CD14-positive monocyte (primary cell): ENCODE results near the gene OTX1. TPM values are rescaled to one million over a fixed set of nuclear protein-coding genes. Genes with fewer than 3 reads are reported as not detected.

ENCODE experiments used
- DNase-seq, 3 donors: peaks; one replicate each; pipeline ENCODE4 v3.0.0-alpha.2; 2011 to 2022
- H2AFZ ChIP-seq: 2 replicates; pipeline ENCODE4 v1.6.0; 2012; ENCODE audit warnings: mild to moderate bottlenecking, low read depth, low read length, inconsistent platforms; ENCODE audit not compliant: insufficient read depth, poor library complexity, severe bottlenecking
- H3K27ac ChIP-seq, 2 donors: 1 replicate in 1 of 2; 2 replicates in 1 of 2; pipeline ENCODE4 v1.5.1; 2012 to 2013; ENCODE audit warnings: low read length in 2 of 2, control low read depth in 1 of 2, inconsistent platforms in 1 of 2, low read depth in 1 of 2, mild to moderate bottlenecking in 1 of 2
- H3K27me3 ChIP-seq, 2 donors: one replicate each; pipeline versions ENCODE4 v1.6.0 to v1.6.1; 2011 to 2013; ENCODE audit warnings: low read length in 2 of 2; ENCODE audit not compliant: control insufficient read depth in 2 of 2, insufficient read depth in 2 of 2
- H3K36me3 ChIP-seq, 2 donors: replicated peaks in 1 of 2; 1 replicate in 1 of 2; 2 replicates in 1 of 2; pipeline versions ENCODE4 v1.5.1 to v1.6.1; 2012 to 2013; ENCODE audit warnings: low read length in 2 of 2, control low read depth in 1 of 2, inconsistent platforms in 1 of 2, mild to moderate bottlenecking in 1 of 2; ENCODE audit not compliant: insufficient read depth in 2 of 2, control insufficient read depth in 1 of 2
- H3K4me1 ChIP-seq, 2 donors: 1 replicate in 1 of 2; 2 replicates in 1 of 2; pipeline versions ENCODE4 v1.5.1 to v1.6.1; 2012 to 2013; ENCODE audit warnings: low read length in 2 of 2, control low read depth in 1 of 2, inconsistent platforms in 1 of 2, mild to moderate bottlenecking in 1 of 2, moderate library complexity in 1 of 2; ENCODE audit not compliant: insufficient read depth in 2 of 2, control insufficient read depth in 1 of 2
- H3K4me2 ChIP-seq: replicated peaks from 2 replicates; pipeline ENCODE3; 2012; ENCODE audit warnings: low read length, moderate library complexity, mild to moderate bottlenecking; ENCODE audit not compliant: poor library complexity, severe bottlenecking; ENCODE audit errors: extremely low read depth
- H3K4me3 ChIP-seq, 3 experiments: fragments of 200-600 bp in 1 of 3; sonication (generic) in 1 of 3; replicated peaks in 1 of 3; 1 replicate in 2 of 3; 2 replicates in 1 of 3; pipeline ENCODE4 v1.5.1; 2011 to 2013; ENCODE audit warnings: low read length in 3 of 3, mild to moderate bottlenecking in 3 of 3, control low read depth in 2 of 3, low read depth in 2 of 3, inconsistent platforms in 1 of 3, moderate library complexity in 1 of 3
- H3K79me2 ChIP-seq: 2 replicates; pipeline ENCODE4 v1.6.0; 2012; ENCODE audit warnings: mild to moderate bottlenecking, control low read depth, inconsistent platforms, low read length, moderate library complexity; ENCODE audit not compliant: insufficient read depth
- H3K9ac ChIP-seq: 2 replicates; pipeline ENCODE4 v1.6.0; 2017; ENCODE audit warnings: low read length, mild to moderate bottlenecking; ENCODE audit not compliant: insufficient read depth, poor library complexity, severe bottlenecking
- H3K9me3 ChIP-seq, 2 donors: replicated peaks in 1 of 2; 1 replicate in 1 of 2; 2 replicates in 1 of 2; pipeline versions ENCODE4 v1.5.1 to v1.6.1; 2012 to 2013; ENCODE audit warnings: low read length in 2 of 2, control low read depth in 1 of 2; ENCODE audit not compliant: control insufficient read depth in 1 of 2, insufficient read depth in 1 of 2
- H4K20me1 ChIP-seq: 2 replicates; pipeline ENCODE4 v1.6.0; 2012; ENCODE audit warnings: mild to moderate bottlenecking, low read length, control low read depth, moderate library complexity; ENCODE audit not compliant: insufficient read depth
- H3K27ac Mint-ChIP-seq, 7 donors: one replicate each; pipeline ENCODE4 v1.8.0; 2020; ENCODE audit warnings: mild to moderate bottlenecking in 7 of 7, mixed read lengths in 7 of 7, moderate library complexity in 6 of 7, inconsistent platforms in 2 of 7
- H3K27me3 Mint-ChIP-seq, 3 donors: one replicate each; pipeline ENCODE4 v1.8.0; 2021 to 2022; ENCODE audit warnings: low read depth in 3 of 3, mild to moderate bottlenecking in 3 of 3, mixed read lengths in 3 of 3, moderate library complexity in 3 of 3, inconsistent platforms in 1 of 3
- H3K36me3 Mint-ChIP-seq, 2 donors: one replicate each; pipeline ENCODE4 v1.8.0; 2020; ENCODE audit warnings: mixed read lengths in 2 of 2, inconsistent platforms in 1 of 2, mild to moderate bottlenecking in 1 of 2
- H3K4me1 Mint-ChIP-seq: one replicate; pipeline ENCODE4 v1.8.0; 2020; ENCODE audit warnings: mild to moderate bottlenecking, mixed read lengths
- H3K4me3 Mint-ChIP-seq, 2 donors: one replicate each; pipeline ENCODE4 v1.8.0; 2020; ENCODE audit warnings: mild to moderate bottlenecking in 2 of 2, mixed read lengths in 2 of 2, moderate library complexity in 1 of 2
- H3K9me3 Mint-ChIP-seq, 7 donors: one replicate each; pipeline ENCODE4 v1.8.0; 2020 to 2022; ENCODE audit warnings: mixed read lengths in 7 of 7, mild to moderate bottlenecking in 6 of 7, moderate library complexity in 6 of 7, inconsistent platforms in 2 of 7
- CTCF ChIP-seq: fragments of 200-600 bp; IDR thresholded peaks from one replicate; pipeline ENCODE4 v1.8.0; 2022; ENCODE audit warnings: antibody characterized with exemption, mild to moderate bottlenecking
- WGBS: methylation state at CpG from one replicate; pipeline ENCODE4 v1.1.5; 2013; ENCODE audit warnings: missing lambda C conversion rate; ENCODE audit not compliant: insufficient coverage; 5-methylcytosine and 5-hydroxymethylcytosine counted together
- intact Hi-C, 2 donors: fragments of 100-400 bp; cut with micrococcal nuclease; formaldehyde crosslinking; loops; one replicate each; pipeline versions ENCODE4 v1.15.0 to v1.15.1; 2023
- polyA plus RNA-seq, 3 donors: library from polyadenylated mRNA; depleted of rRNA in 1 of 3; unstranded in 2 of 3; stranded (reverse) in 1 of 3; fragments of 300-500 nt in 2 of 3; fragments of >200 nt in 1 of 3; fragmentation: Illumina TruSeq in 2 of 3; gene quantifications; 1 replicate in 2 of 3; 2 replicates in 1 of 3; pipeline ENCODE4 v1.2.3, GENCODE V29; 2012 to 2021

Gene OTX1
- polyA plus RNA-seq, 3 donors, result not detected

- H3K36me3 ChIP-seq, result no peaks in the 10 kb centered on the region
- peaks cover 0 to 6% of the 10 kb centered on the region in 2 donors for H3K36me3 Mint-ChIP-seq
- TF ChIP-seq CTCF, result no peak
- H3K4me3 Mint-ChIP-seq, result peak overlapping the region in 1 of 2 donors; percentile 51
- intact Hi-C loops, result no loop called here
- H3K79me2 ChIP-seq, result no peaks in the 10 kb centered on the region
- no peak overlapping the region for H3K27ac Mint-ChIP-seq
- H3K9me3 Mint-ChIP-seq, result peaks cover 0 to 10% (median 6%) of the 10 kb centered on the region in 7 donors
- H3K27ac ChIP-seq, result no peak overlapping the region
- WGBS, result no CpG with 5 or more reads among the region's 1 CpG
- H3K27me3 Mint-ChIP-seq, result peaks cover 69 to 79% (median 71%) of the 10 kb centered on the region in 3 donors
- no peak overlapping the region for H3K4me3 ChIP-seq
- H3K9ac ChIP-seq, result no peak overlapping the region
- DNase-seq, result no peak
- H2AFZ ChIP-seq, result no peak overlapping the region
- peaks cover 8 to 10% of the 10 kb centered on the region in 2 donors for H3K4me1 ChIP-seq
- peaks cover 7% of the 10 kb centered on the region for H3K4me1 Mint-ChIP-seq
- no peak overlapping the region for H3K4me2 ChIP-seq
- H3K27me3 ChIP-seq, result peaks cover 82 to 95% of the 10 kb centered on the region in 2 donors
- H3K9me3 ChIP-seq, result peaks cover 3 to 13% of the 10 kb centered on the region in 2 donors
- H4K20me1 ChIP-seq, result no peaks in the 10 kb centered on the region
Measured at GRCh38 chr2:63064197-63064596, 13.6 kb downstream of the OTX1 start.

- no CpG with 5 or more reads among the region's 4 CpGs for WGBS
- H3K9ac ChIP-seq, result no peak overlapping the region
- peaks cover 79 to 95% of the 10 kb centered on the region in 2 donors for H3K27me3 ChIP-seq
- DNase-seq, result no peak
- no peak overlapping the region for H3K27ac ChIP-seq
- peaks cover 0 to 5% of the 10 kb centered on the region in 2 donors for H3K36me3 Mint-ChIP-seq
- H3K9me3 ChIP-seq, result peaks cover 0 to 10% of the 10 kb centered on the region in 2 donors
- intact Hi-C loops, result no loop called here
- no peak overlapping the region for H2AFZ ChIP-seq
- no peak overlapping the region for H3K4me3 ChIP-seq
- peaks cover 6% of the 10 kb centered on the region for H3K4me1 Mint-ChIP-seq
- no peak overlapping the region for H3K27ac Mint-ChIP-seq
- H3K4me2 ChIP-seq, result no peak overlapping the region
- peak overlapping the region in 1 of 2 donors; percentile 17 for H3K4me3 Mint-ChIP-seq
- peaks cover 65 to 79% (median 71%) of the 10 kb centered on the region in 3 donors for H3K27me3 Mint-ChIP-seq
- no peaks in the 10 kb centered on the region for H3K36me3 ChIP-seq
- H3K9me3 Mint-ChIP-seq, result peaks cover 0 to 9% (median 4%) of the 10 kb centered on the region in 7 donors
- no peaks in the 10 kb centered on the region for H3K79me2 ChIP-seq
- no peaks in the 10 kb centered on the region for H4K20me1 ChIP-seq
- no peak for TF ChIP-seq CTCF
- H3K4me1 ChIP-seq, result peaks cover 4 to 6% of the 10 kb centered on the region in 2 donors
Measured at GRCh38 chr2:63064661-63065060, 14.0 kb downstream of the OTX1 start.
